Forelimb muscle (tissue), 1 donor: ENCODE data around the gene RASIP1. TPM values are rescaled to one million over a fixed set of nuclear protein-coding genes. Genes with fewer than 3 reads are reported as not detected.

ENCODE experiments used
- DNase-seq: peaks from one replicate; pipeline ENCODE4 v3.0.0-alpha.2; 2013; ENCODE audit warnings: low read depth
- polyA plus RNA-seq: library from polyadenylated mRNA; unstranded; fragments of 120-200 nt; gene quantifications from one replicate; pipeline ENCODE4 v1.2.1, GENCODE V29; 2013; ENCODE audit not compliant: insufficient read length

RASIP1 gene
- polyA plus RNA-seq, 1 donor = 25.9 TPM

DNA sequence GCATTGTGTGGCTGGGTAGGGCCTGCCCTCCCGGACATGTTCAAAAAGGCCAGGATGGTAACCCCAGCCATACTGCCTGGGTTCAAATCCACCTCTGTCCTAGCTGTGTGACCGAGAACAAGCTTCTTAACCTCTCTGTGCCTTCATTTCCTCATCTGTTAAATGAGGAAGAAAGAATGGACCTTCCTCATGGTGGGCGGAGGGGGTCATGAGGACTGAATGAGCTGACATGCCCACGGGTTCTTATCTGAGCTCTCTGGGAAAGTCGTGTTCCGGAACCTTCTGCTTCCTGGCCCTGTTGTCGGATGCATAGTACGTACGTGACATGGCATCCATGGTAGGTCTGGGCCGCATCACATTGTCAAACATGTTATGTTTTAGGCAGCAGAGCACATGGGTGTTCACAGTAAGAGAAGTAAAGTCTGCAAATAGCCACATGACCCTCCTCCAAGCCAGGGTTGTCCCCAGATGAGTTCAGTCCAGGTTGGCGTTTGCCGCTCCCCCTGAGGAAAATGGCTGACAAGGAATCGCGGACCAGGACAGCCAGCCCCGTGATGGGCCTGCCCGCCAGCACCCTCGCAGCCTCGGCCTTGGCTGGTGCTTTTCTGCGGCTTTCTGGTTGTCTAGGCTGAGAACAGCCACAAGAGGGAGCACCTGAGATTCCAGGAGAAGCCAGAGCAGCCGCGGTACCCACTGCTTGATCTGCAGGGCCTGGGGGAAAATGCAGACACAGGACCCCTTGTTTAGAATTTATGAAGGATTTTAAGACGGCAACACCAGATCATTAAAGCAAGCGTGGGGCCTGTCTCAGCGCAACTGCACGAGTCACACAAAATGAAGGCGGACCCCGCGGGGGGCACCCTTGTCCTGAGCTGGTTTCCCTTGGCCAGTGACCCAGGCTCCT is 65.2 kb downstream of the RASIP1 start:
- peak; percentile 62 for DNase-seq

DNA sequence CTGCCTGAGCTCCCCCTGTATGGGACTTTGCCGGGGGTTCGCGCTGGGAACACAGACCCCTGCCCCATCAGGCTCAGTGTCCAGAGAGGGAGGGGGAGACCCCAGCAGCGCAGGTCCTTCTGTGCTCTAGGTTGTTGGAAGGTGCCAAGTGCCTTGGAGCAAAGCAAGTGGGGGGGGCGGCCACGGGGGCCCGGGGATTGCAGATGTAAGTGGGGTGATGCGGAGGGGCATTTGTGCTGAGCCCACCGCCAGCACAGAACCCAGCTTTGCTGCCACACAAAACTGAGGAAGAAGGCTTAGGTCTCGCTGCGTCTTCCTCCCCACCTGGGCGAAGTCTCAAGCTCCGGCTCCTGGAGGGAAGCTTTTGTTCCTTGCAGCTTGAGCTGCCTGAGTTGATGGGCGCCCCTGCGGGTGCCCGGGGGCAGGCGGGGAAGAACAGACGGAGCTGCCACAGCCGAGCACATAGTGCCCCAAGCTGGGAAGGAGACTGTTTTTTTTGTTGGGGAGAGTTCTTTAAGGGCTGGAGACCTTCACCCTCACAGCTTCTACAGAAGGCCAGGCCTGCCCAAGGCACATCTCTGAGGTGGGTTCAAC is 66.1 kb downstream of the RASIP1 start:
- DNase-seq = no peak

DNA sequence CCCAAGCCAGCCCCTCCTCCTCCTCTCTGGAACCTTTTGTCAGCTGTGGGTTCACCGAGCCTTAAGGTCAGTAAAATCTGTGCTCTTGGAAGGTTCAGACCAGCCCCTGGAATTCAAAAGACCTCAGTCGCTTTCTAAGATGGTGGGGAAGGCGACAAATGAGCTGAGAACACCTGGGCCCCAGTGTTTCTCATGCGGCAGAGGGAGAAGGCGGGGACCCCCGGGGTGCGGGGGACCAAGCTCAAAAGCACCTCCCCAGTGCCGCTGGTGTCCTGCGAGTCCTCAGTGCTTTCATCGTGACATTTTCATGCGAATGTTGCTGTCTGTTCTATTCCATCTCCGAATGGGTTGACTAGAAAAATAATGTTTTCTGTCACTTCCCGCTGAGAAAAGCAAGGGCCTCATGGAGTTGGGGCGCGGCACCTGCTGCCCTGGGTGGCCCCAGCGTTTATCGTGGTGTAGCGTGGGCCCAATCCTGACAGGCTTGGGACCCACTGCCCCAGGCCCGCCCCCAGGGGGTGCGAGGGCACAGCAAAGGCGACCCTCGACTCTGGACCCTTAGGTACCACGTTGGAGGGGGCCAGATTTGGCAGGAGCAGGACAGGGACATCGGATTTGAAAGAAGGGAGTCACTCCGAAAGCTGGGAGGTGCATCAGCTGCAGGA is 66.8 kb downstream of the RASIP1 start:
- no peak for DNase-seq

DNA sequence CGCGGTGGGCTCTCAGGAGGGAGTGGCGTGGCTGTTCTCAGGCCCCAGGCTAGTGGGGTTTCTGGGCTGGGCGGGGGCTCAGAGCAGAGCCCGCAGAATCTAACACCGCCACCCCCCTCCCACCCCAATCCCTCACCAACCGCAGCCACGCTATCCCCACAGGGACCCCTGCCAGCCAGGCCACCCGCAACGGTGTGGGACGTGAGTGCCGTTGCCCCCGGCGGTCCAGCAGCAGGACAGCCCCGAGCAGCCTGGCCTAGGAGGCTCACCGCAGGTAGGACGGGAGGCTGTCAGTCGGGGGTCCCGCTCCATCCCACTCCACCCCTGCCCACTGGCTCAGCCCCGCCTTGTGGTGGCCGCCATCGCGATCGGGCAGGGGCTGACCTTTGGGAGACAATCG is 67.4 kb downstream of the RASIP1 start, which contains the start of gene NTN5:
NTN5 (minus strand) TSS at position 24 of the 400 bp plus-strand sequence. CDS start 2,031 bp downstream, outside the sequence.
- DNase-seq = no peak

DNA sequence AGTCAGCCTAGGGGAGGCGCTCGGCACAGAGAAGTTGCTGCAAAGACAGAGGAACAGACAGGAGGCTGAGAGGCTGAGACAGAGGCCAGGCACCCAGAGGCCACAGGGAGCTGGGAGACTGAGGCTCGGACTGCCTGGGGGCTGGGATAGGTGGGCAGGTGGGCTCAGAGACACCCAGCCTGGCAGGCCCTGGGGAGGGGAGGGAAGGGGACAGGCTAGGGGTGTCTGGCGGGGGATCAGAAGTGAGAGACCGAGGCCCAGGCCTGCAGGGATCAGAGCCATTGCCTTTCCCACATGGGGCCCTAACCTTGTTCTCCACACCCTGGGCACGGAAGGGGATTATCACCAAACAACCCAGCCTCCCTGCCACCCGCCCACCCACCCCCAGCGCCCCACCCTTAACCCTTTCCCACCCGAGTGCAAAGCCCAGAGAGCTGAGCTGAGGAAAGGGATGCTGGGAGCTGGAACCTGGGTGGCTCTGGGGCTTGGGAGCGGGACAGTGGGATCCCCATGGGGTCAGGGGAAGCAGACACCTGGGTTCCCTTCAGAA is 68.9 kb downstream of the RASIP1 start:
- no peak for DNase-seq

DNA sequence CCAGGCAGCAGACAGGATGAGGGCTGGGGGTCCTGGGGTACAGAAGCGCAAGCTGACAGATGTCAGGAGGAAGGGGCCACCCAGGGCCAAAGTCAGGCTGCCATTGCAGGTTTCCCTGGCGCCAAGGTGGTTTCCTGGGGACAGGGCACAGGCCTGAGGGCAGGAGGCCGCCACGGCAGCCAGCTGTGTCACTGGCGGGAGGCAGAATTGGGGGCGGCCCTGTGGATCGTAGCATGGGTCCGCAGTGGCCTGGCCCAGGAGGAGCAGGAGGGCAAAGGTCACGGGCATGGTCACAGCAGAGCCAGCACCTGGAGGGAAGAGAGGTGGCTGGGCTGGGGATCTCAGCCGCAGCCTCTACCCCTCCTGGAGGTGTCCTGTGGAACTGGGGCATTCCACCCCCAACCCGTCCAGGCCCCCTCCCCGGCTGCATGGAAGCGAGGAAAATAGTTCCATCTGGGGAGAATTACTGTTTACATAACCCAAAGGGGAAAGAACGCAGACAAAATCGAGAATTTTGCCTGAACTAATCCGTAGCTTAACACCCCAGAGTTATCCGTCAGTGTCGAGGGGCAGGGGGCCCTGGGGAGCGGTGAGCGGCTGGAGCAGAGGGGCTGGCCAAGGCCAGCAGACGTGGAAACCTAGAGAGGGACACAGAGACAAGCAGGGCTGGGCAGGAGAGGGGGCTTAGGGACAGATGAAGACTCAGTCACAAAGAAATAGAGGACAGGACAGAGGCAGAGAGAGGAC is 69.5 kb downstream of the RASIP1 start:
- DNase-seq = no peak

Other genes with a start within 250 kb of the RASIP1 start
- gene LMTK3, start 228.8 kb downstream of the RASIP1 start, polyA plus RNA-seq = not detected
- 0.10 TPM for gene SULT2B1, start 188.4 kb downstream of the RASIP1 start, polyA plus RNA-seq
- gene SPACA4, start 133.9 kb downstream of the RASIP1 start, polyA plus RNA-seq = not detected
- gene FAM83E, start 125.5 kb downstream of the RASIP1 start, polyA plus RNA-seq = not detected
- 1,725 TPM for gene RPL18, start 121.4 kb downstream of the RASIP1 start, polyA plus RNA-seq
- 9.0 TPM for gene SPHK2, start 121.1 kb downstream of the RASIP1 start, polyA plus RNA-seq
- gene DBP, start 103.2 kb downstream of the RASIP1 start, polyA plus RNA-seq = 5.2 TPM
- gene CA11, start 94.4 kb downstream of the RASIP1 start, polyA plus RNA-seq = 7.6 TPM
- gene NTN5, start 67.6 kb downstream of the RASIP1 start, polyA plus RNA-seq = 2.9 TPM
- gene FUT2, start 44.6 kb downstream of the RASIP1 start, polyA plus RNA-seq = 0.83 TPM
- 146 TPM for gene MAMSTR, start 20.9 kb downstream of the RASIP1 start, polyA plus RNA-seq
- 2.0 TPM for gene IZUMO1, start 6.3 kb upstream of the RASIP1 start, polyA plus RNA-seq
- 1.1 TPM for gene FUT1, start 12.0 kb upstream of the RASIP1 start, polyA plus RNA-seq
- not detected for gene FGF21, start 14.9 kb upstream of the RASIP1 start, polyA plus RNA-seq
- 25.6 TPM for gene BCAT2, start 70.4 kb upstream of the RASIP1 start, polyA plus RNA-seq
- 3.1 TPM for gene HSD17B14, start 95.9 kb upstream of the RASIP1 start, polyA plus RNA-seq
- 28.0 TPM for gene PLEKHA4, start 128.0 kb upstream of the RASIP1 start, polyA plus RNA-seq
- 45.9 TPM for gene PPP1R15A, start 131.8 kb upstream of the RASIP1 start, polyA plus RNA-seq
- not detected for gene TULP2, start 158.1 kb upstream of the RASIP1 start, polyA plus RNA-seq
- gene NUCB1, start 159.7 kb upstream of the RASIP1 start, polyA plus RNA-seq = 152 TPM
- gene DHDH, start 193.1 kb upstream of the RASIP1 start, polyA plus RNA-seq = 0.54 TPM
- 40.7 TPM for gene BAX, start 214.3 kb upstream of the RASIP1 start, polyA plus RNA-seq
- 520 TPM for gene FTL, start 224.7 kb upstream of the RASIP1 start, polyA plus RNA-seq